ENCODE results near the gene ADCY5. TPM values are rescaled to one million over a fixed set of nuclear protein-coding genes. Genes with fewer than 3 reads are reported as not detected.

ADCY5 gene
- total RNA-seq, 1 experiment from 2014 or later: 0.82 TPM

DNA sequence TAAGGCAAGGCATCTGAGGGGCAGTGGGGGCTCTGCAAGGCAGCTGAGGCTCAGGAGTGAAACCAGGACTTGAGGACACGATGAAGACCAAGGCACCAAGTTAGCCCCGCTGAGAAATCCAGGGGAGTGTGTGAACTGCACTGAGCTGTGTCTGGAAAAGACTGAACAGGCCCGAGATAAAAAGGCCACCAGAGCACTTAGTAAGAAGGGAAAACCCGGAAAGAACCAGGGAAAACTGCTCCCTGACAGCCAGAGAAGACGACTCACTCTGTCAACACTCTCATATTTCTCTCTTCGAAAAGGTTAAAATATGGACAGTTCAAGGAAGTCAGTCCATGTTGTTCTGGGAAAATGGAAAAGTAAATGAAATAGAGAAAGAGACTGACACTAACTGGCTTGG lies 138.1 kb downstream of the ADCY5 start:
- no peaks in the 10 kb centered on the region for H3K36me3 ChIP-seq
- no peaks in the 10 kb centered on the region for H3K4me1 ChIP-seq (replicated peaks)
- no peak overlapping the region for H3K4me3 ChIP-seq
- no peak for DNase-seq (ENCODE audit: low read depth in 1 of 2, low spot score in 2 of 2)
- H3K27ac ChIP-seq: no peak overlapping the region
- peaks cover 3% of the 10 kb centered on the region; the same call in 1 of the 2 replicates for H3K27me3 ChIP-seq (replicated peaks)
- H3K9me3 ChIP-seq (replicated peaks): no peaks in the 10 kb centered on the region

DNA sequence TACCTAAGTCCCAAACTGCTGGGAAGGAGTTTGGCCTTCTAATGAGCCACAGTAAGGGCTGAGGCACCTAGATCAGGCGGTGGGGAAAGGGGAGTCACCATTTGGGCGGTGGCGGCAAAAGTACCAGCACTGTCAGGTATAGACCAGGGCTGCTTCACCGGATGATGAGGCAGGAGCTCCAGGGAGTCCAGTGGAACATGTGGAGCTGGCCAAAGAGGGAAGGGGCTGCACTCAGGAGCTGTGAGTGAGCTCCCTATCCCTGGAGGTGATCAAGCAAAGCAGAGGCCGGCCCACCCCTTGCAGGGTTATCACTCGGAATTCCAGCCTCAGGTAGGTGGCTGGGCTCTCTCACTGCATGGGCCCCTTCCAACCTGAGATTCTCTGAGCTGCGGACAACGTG lies 138.7 kb downstream of the ADCY5 start:
- no peak for DNase-seq (ENCODE audit: low read depth in 1 of 2, low spot score in 2 of 2)
- H3K4me3 ChIP-seq: no peak overlapping the region
- H3K9me3 ChIP-seq (replicated peaks): no peaks in the 10 kb centered on the region
- no peaks in the 10 kb centered on the region for H3K4me1 ChIP-seq (replicated peaks)
- H3K27ac ChIP-seq: no peak overlapping the region
- H3K27me3 ChIP-seq (replicated peaks): peaks cover 2% of the 10 kb centered on the region; the same call in 1 of the 2 replicates
- H3K36me3 ChIP-seq: no peaks in the 10 kb centered on the region

DNA sequence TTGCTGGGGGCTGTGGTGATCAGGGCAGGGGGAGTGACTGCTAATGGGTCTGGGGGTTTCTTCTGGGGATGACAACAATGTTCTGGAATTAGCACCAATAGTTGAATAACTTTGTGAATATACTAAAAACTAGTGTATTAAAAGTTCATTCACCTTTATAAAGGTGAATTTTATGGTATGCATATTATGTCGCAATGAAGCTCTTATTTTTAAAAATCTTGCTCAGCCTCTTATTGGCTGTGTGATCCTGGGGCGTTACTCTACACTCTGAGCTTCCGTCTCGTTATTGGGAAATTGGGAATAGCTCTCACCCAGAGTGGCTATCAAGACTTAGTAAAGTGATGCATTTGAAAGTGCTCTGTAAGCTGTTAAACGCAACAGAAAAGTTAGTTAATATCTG lies 141.8 kb downstream of the ADCY5 start:
- H3K4me3 ChIP-seq: no peak overlapping the region
- H3K9me3 ChIP-seq (replicated peaks): no peaks in the 10 kb centered on the region
- H3K4me1 ChIP-seq (replicated peaks): no peaks in the 10 kb centered on the region
- no peak overlapping the region for H3K27ac ChIP-seq
- no peaks in the 10 kb centered on the region; the same call in 1 of the 2 replicates for H3K27me3 ChIP-seq (replicated peaks)
- no peaks in the 10 kb centered on the region for H3K36me3 ChIP-seq
- DNase-seq (ENCODE audit: low read depth in 1 of 2, low spot score in 2 of 2): no peak

DNA sequence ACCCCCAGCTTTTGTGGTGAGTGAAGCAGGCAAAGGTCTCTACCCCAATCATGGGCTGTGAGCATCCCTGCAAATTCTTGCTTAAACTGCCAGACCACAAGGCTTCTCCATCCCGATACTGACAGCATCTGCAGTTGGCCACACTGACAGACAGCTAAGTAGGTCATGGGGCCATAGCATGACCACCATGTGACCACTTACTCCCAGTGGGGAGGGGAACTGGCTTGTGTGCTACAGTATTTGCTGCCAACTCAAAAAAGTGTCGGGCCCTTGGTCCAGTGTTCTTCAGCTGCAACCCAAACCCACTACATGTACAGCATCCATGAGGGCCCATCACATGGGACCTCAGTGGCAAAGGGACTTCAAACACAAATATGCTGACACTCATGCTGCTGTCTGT lies 143.7 kb downstream of the ADCY5 start:
- H3K27ac ChIP-seq: no peak overlapping the region
- no peak for DNase-seq (ENCODE audit: low read depth in 1 of 2, low spot score in 2 of 2)
- H3K4me3 ChIP-seq: no peak overlapping the region
- no peaks in the 10 kb centered on the region for H3K36me3 ChIP-seq
- no peaks in the 10 kb centered on the region for H3K9me3 ChIP-seq (replicated peaks)
- H3K27me3 ChIP-seq (replicated peaks): no peaks in the 10 kb centered on the region; the same call in 1 of the 2 replicates
- no peaks in the 10 kb centered on the region for H3K4me1 ChIP-seq (replicated peaks)

DNA sequence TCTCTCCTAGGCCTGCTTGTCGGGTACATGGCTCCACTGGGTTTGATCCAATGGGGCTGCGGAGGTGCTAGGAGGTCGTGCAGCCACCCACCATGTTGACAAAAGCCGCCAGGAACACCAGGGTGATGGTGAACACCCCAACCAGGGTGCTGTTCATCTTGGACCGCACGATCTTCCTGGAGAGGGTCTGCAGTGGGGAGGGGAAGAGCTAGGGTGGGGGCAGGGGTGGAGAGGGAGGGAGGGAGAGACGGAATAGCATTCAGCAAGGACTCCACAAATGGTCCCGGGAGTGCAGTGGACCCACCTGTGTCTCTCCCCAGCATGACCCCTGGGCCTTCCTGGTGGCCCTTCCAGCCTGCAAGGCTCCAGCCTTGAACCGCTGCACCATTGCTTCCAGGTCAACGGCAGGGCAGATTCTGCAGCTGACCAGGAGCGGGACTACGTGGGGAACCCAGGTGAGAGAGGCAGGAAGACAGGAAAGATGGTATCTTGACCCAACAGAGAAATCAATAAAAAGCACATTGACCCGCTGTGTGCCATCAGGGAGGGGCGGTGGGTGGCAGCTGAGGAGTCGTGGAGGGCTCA lies 144.8 kb downstream of the ADCY5 start:
- DNase-seq (ENCODE audit: low read depth in 1 of 2, low spot score in 2 of 2): no peak

DNA sequence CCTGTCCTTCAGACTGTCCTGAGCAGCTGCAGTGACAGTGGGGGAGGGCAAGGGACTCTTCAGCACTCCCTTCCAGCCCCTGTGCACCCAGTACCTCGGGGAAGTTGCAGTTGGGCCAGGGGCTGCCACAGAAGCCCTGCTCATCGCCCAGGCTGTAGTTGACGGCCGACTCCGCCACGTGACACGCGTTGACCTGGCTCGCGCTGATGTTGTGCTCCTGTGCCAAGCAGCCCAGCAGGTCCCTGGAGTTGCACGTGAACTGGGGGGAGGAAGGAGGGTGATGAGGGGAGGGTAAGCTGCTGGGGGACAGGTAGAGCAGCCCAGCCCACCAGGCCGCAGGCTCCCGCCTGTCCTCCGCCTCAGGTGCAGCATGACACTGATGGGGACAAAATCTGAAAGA lies 145.9 kb downstream of the ADCY5 start:
- no peaks in the 10 kb centered on the region for H3K4me1 ChIP-seq (replicated peaks)
- DNase-seq (ENCODE audit: low read depth in 1 of 2, low spot score in 2 of 2): no peak
- H3K9me3 ChIP-seq (replicated peaks): no peaks in the 10 kb centered on the region
- no peak overlapping the region for H3K27ac ChIP-seq
- H3K4me3 ChIP-seq: no peak overlapping the region
- H3K27me3 ChIP-seq (replicated peaks): no peaks in the 10 kb centered on the region; the same call in 1 of the 2 replicates
- no peaks in the 10 kb centered on the region for H3K36me3 ChIP-seq

More for the DNA sequence above, 144.8 kb downstream of the ADCY5 start:
- Histone ChIP-seq H3K27me3 (replicated peaks) (no peaks in the 10 kb centered on the region; the same call in 1 of the 2 replicates), H3K4me3 (no peak overlapping the region), H3K4me1 (replicated peaks) (no peaks in the 10 kb centered on the region), H3K9me3 (replicated peaks) (no peaks in the 10 kb centered on the region), H3K27ac (no peak overlapping the region), H3K36me3 (no peaks in the 10 kb centered on the region)

DNA sequence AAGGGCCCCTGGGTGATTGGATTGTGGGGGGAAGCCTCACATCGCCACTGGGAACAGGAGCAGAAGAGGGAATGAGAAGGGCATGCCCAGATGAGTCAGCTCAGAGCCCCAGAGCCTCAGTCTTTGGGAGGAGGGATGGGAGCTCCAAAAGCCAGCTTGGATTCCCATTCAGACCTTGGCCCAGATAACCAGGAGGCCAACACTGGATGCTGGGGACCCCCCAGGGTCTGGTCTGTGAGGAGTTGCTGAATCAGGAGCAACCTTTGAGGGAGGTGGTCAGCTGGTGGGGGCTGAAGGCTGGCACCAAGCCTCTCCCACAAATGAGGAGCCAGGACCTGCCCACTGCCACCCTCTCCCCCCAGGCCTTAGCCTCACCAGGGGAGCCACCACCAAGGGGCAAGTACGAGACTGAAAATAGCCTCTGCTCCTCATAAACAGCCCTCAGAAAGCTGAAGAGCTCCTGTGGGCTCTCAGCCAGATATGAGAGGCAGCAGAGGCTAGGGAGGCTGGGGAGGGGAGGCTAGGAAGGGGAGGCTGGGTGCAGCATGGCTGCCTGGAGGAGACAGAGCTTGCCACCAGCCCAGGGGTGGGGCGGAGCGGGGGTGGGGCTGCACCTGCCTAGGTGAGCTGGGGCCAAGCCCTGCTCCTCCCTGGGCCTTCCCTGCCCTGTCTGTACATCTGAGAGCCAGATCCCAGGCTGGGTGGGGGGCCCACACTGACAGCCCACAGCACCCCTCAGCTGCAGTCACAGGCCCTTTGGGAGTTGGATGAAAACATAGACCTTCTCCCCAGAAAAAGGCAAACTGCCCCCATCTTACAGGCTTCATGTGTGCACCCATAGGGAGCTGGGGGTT lies 147.3 kb downstream of the ADCY5 start:
- Histone ChIP-seq H3K4me3 (no peak overlapping the region), H3K9me3 (replicated peaks) (no peaks in the 10 kb centered on the region), H3K36me3 (no peaks in the 10 kb centered on the region), H3K4me1 (replicated peaks) (no peaks in the 10 kb centered on the region), H3K27ac (no peak overlapping the region), H3K27me3 (replicated peaks) (peaks cover 2% of the 10 kb centered on the region; the same call in 1 of the 2 replicates)
- no peak for DNase-seq (ENCODE audit: low read depth in 1 of 2, low spot score in 2 of 2)

DNA sequence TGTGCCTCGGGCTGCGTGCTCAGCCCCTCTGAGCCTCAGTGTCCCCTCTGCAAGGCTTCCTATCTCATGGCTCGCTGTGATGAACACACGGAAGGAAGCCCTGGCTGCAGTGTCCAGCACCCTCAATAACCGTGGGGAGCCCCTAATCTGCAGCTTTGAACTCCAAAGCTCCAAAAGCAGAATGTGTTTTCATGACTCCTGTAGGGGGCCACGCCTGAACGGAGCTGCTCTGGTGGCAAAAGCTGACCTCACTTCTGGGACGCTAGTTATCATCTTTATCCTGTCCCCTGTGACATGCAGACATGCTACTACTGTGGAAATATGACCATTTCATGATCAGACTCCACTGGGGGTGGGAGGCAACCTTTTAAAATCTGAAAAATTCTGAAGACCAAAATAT lies 148.3 kb downstream of the ADCY5 start:
- no peak for DNase-seq (ENCODE audit: low read depth in 1 of 2, low spot score in 2 of 2)
- no peak overlapping the region for H3K27ac ChIP-seq

DNA sequence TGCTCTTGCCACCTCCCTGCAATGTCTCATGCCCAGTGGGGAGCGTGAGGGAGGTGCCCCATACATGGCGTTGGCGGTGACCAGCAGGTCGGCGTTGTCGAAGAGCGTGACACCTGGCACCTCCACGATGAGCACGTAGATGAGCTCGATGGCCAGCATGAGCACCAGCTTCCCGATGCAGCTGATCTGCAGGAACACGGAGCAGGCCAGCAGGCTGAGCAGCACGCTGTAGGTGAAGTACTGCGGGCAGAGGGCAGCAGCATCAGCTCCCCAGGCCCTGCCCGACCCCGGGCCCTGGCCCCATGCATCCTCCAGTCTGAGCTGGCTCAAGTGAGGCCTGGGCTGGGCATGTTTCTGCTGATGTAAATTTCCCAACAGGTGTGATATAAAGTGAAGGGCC lies 148.8 kb downstream of the ADCY5 start:
- no peaks in the 10 kb centered on the region for H3K9me3 ChIP-seq (replicated peaks)
- H3K4me1 ChIP-seq (replicated peaks): no peaks in the 10 kb centered on the region
- no peak for DNase-seq (ENCODE audit: low read depth in 1 of 2, low spot score in 2 of 2)

More for the DNA sequence above, 148.3 kb downstream of the ADCY5 start:
- Histone ChIP-seq H3K27me3 (replicated peaks) (0 out of 2 replicates have a peak, but pooled peaks cover 2% of the 10 kb centered on the region), H3K4me3 (no peak overlapping the region), H3K9me3 (replicated peaks) (no peaks in the 10 kb centered on the region), H3K4me1 (replicated peaks) (no peaks in the 10 kb centered on the region), H3K36me3 (no peaks in the 10 kb centered on the region)

DNA sequence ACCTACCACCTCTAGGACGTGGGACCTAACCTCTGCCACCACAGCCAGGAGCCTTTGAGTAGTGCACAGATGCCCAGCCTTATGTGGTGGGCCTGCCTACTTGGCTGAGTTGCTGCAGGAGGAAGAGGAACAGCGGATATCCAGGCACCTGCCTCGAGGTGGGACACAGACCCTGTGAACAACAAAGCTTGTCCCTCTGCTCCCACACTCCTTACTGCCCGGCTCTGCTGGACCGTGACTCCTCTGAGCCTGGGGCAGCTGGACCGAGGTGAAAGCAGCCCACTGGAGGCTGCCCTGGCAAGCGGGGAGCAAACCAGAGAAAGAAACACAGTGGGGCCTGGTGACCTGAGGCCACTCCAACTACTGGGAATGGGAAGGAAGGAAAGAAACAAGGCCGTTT lies 149.3 kb downstream of the ADCY5 start:
- H3K27me3 ChIP-seq (replicated peaks): peaks cover 6% of the 10 kb centered on the region; the same call in 1 of the 2 replicates
- no peaks in the 10 kb centered on the region for H3K9me3 ChIP-seq (replicated peaks)
- DNase-seq (ENCODE audit: low read depth in 1 of 2, low spot score in 2 of 2): no peak
- no peak overlapping the region for H3K4me3 ChIP-seq
- H3K4me1 ChIP-seq (replicated peaks): no peaks in the 10 kb centered on the region
- H3K27ac ChIP-seq: no peak overlapping the region
- H3K36me3 ChIP-seq: no peaks in the 10 kb centered on the region

More for the DNA sequence above, 148.8 kb downstream of the ADCY5 start:
- no peak overlapping the region for H3K4me3 ChIP-seq
- no peak overlapping the region for H3K27ac ChIP-seq
- no peaks in the 10 kb centered on the region for H3K36me3 ChIP-seq
- H3K27me3 ChIP-seq (replicated peaks): peaks cover 6% of the 10 kb centered on the region; the same call in 1 of the 2 replicates

DNA sequence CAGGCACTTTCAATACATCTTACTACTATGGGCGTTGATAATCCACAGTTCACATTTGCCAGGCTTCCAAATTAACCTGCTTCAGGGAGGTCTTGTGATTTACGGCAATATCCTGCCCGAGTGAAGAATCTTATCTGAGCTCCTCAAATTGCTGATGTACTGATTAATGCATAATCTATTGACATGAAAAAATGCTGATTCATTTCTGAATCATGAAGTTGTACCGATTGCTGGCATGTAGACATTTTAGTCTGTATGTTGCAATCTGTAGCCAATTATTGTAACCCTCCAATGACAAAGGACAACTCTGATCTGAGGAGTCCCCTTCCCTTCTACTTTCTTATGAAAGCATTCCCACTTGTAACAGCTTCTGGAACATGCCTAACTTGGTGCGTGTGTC lies 150.0 kb downstream of the ADCY5 start:
- Histone ChIP-seq H3K36me3 (no peaks in the 10 kb centered on the region), H3K27ac (no peak overlapping the region), H3K4me1 (replicated peaks) (no peaks in the 10 kb centered on the region), H3K9me3 (replicated peaks) (no peaks in the 10 kb centered on the region), H3K4me3 (no peak overlapping the region), H3K27me3 (replicated peaks) (peaks cover 6% of the 10 kb centered on the region; the same call in 1 of the 2 replicates)
- no peak for DNase-seq (ENCODE audit: low read depth in 1 of 2, low spot score in 2 of 2)

DNA sequence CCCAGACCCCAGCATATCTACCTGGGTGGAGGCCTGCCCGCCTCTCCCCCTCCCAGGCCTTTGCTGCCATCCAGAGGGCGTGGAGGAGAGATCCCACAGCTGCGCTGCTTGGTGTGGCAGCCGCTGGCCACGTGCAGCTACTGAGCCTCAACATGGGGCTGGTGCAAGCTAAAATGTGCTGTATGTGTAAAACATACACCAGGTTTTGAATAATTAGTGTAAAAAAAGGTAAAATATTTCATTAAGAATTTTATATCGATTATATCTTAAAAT lies 151.3 kb downstream of the ADCY5 start:
- H3K4me3 ChIP-seq: no peak overlapping the region
- H3K4me1 ChIP-seq (replicated peaks): no peaks in the 10 kb centered on the region
- H3K36me3 ChIP-seq: no peaks in the 10 kb centered on the region
- H3K27ac ChIP-seq: no peak overlapping the region
- H3K27me3 ChIP-seq (replicated peaks): peaks cover 6% of the 10 kb centered on the region; the same call in 1 of the 2 replicates
- DNase-seq (ENCODE audit: low read depth in 1 of 2, low spot score in 2 of 2): no peak
- H3K9me3 ChIP-seq (replicated peaks): no peaks in the 10 kb centered on the region

DNA sequence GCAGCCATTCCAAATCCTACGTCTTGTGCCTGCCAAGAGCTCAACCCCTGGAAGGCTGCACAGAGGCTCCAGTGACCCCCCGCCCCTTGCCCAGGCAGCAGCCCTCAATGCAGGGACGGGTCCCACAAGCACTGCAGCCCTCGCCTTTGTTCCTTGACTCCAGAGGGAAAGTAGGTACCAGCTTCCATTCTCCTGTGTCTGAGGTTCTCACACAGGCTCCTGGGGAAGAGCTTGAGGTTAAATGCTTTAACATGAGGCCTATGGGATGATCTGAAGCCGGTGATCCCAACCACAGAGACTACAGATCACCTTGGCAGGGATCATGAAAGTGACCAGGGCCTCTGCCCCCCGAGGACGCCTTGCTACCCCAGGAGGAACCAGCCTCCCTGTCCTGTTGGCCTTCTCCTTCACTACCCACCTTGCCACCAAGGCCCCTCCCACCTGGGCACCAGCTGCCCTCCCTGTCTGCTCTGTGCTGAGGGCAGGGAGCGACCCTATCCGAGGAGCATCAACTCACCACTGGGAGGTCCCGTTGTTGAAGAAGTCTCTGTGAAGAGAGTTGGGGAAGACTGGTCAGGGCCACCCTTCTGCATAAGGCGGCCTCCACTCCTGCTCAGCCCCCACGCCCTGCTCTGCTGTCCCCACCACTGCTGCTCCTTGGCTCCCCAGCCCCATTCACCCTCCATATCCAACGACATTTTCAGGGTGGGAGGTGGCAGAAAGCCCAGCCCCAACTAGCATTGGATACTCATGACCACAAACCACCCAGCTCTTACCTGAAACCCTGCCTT lies 151.9 kb downstream of the ADCY5 start:
- H3K36me3 ChIP-seq: no peaks in the 10 kb centered on the region

DNA sequence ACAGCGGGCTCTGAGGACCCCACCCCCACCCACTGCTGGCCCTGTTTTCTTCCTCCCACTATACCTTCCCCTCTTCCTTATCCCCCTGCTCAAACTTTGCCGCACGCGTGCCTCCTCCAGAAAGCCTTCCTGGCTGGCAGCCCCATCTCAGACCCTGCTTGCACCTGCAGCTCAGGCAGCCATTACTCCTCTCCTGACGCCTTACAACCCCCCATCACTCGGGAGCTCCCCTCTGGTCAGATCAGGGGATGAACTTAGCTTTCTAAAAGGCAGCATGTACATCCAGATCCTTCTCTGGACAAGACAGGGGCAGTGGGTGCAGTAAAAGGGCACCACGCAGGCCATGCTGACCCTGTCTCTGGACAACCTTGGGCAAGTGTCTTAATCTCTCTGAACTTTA lies 152.6 kb downstream of the ADCY5 start:
- peaks cover 6% of the 10 kb centered on the region; the same call in 1 of the 2 replicates for H3K27me3 ChIP-seq (replicated peaks)
- no peak overlapping the region for H3K27ac ChIP-seq
- no peaks in the 10 kb centered on the region for H3K36me3 ChIP-seq
- H3K4me3 ChIP-seq: no peak overlapping the region
- H3K9me3 ChIP-seq (replicated peaks): no peaks in the 10 kb centered on the region
- DNase-seq (ENCODE audit: low read depth in 1 of 2, low spot score in 2 of 2): no peak
- no peaks in the 10 kb centered on the region for H3K4me1 ChIP-seq (replicated peaks)

More for the DNA sequence above, 151.9 kb downstream of the ADCY5 start:
- no peak for DNase-seq (ENCODE audit: low read depth in 1 of 2, low spot score in 2 of 2)
- H3K4me1 ChIP-seq (replicated peaks): no peaks in the 10 kb centered on the region
- no peak overlapping the region for H3K4me3 ChIP-seq
- H3K27me3 ChIP-seq (replicated peaks): peaks cover 6% of the 10 kb centered on the region; the same call in 1 of the 2 replicates
- no peaks in the 10 kb centered on the region for H3K9me3 ChIP-seq (replicated peaks)
- no peak overlapping the region for H3K27ac ChIP-seq

Measured in SJSA1 (cell line).